ENCODE results near the gene WASHC2A. TPM values are rescaled to one million over a fixed set of nuclear protein-coding genes. Genes with fewer than 3 reads are reported as not detected.
A peak's percentile ranks its signal among the peaks of the same experiment; 100 is the strongest.
"Not testable (repeated sequence)": the region's sequence is repeated elsewhere in the genome, so short reads cannot be mapped to it uniquely, and the experiment has no call there.

The WASHC2A gene
- total RNA-seq, 1 experiment from 2014 or later: 22.3 TPM

GRCh38 chr10:50095402-50095801 lies 27.6 kb downstream of the WASHC2A start:
- not testable (repeated sequence) for DNase-seq (ENCODE audit: low read depth in 1 of 2, low spot score in 2 of 2); H3K27me3 ChIP-seq (replicated peaks); H3K4me1 ChIP-seq (replicated peaks); H3K36me3 ChIP-seq; H3K4me3 ChIP-seq; H3K27ac ChIP-seq; H3K9me3 ChIP-seq (replicated peaks)

- not testable (repeated sequence) for H3K9me3 ChIP-seq (replicated peaks)
Observed at GRCh38 chr10:50096722-50097121, 29.0 kb downstream of the WASHC2A start.

GRCh38 chr10:50098645-50099044 lies 30.9 kb downstream of the WASHC2A start:
- H3K27me3 ChIP-seq (replicated peaks); H3K27ac ChIP-seq; DNase-seq (ENCODE audit: low read depth in 1 of 2, low spot score in 2 of 2); H3K9me3 ChIP-seq (replicated peaks); H3K36me3 ChIP-seq; H3K4me3 ChIP-seq; H3K4me1 ChIP-seq (replicated peaks): not testable (repeated sequence)

More at GRCh38 chr10:50096722-50097121, 29.0 kb downstream of the WASHC2A start:
- H3K27me3 ChIP-seq (replicated peaks); H3K27ac ChIP-seq; H3K4me3 ChIP-seq; H3K36me3 ChIP-seq; DNase-seq (ENCODE audit: low read depth in 1 of 2, low spot score in 2 of 2); H3K4me1 ChIP-seq (replicated peaks): not testable (repeated sequence)

- DNase-seq (ENCODE audit: low read depth in 1 of 2, low spot score in 2 of 2); H3K4me3 ChIP-seq; H3K4me1 ChIP-seq (replicated peaks); H3K36me3 ChIP-seq; H3K27ac ChIP-seq; H3K27me3 ChIP-seq (replicated peaks); H3K9me3 ChIP-seq (replicated peaks): not testable (repeated sequence)
Observed at GRCh38 chr10:50101139-50101582, 33.4 kb downstream of the WASHC2A start.

GRCh38 chr10:50101747-50102146 lies 34.0 kb downstream of the WASHC2A start:
- DNase-seq (ENCODE audit: low read depth in 1 of 2, low spot score in 2 of 2); H3K4me1 ChIP-seq (replicated peaks); H3K27me3 ChIP-seq (replicated peaks); H3K9me3 ChIP-seq (replicated peaks); H3K4me3 ChIP-seq; H3K36me3 ChIP-seq: not testable (repeated sequence)
- H3K27ac ChIP-seq: peak overlapping the region; percentile 79

GRCh38 chr10:50102267-50102666 lies 34.5 kb downstream of the WASHC2A start:
- H3K4me3 ChIP-seq; H3K36me3 ChIP-seq; DNase-seq (ENCODE audit: low read depth in 1 of 2, low spot score in 2 of 2); H3K9me3 ChIP-seq (replicated peaks); H3K4me1 ChIP-seq (replicated peaks); H3K27me3 ChIP-seq (replicated peaks): not testable (repeated sequence)
- H3K27ac ChIP-seq: peak overlapping the region; percentile 79

- not testable (repeated sequence) for H3K36me3 ChIP-seq; DNase-seq (ENCODE audit: low read depth in 1 of 2, low spot score in 2 of 2); H3K27me3 ChIP-seq (replicated peaks); H3K4me3 ChIP-seq; H3K27ac ChIP-seq; H3K9me3 ChIP-seq (replicated peaks); H3K4me1 ChIP-seq (replicated peaks)
Observed at GRCh38 chr10:50108999-50109698, 41.4 kb downstream of the WASHC2A start.

GRCh38 chr10:50112419-50113112 lies 44.8 kb downstream of the WASHC2A start:
- DNase-seq (ENCODE audit: low read depth in 1 of 2, low spot score in 2 of 2); H3K4me1 ChIP-seq (replicated peaks); H3K9me3 ChIP-seq (replicated peaks); H3K27ac ChIP-seq; H3K4me3 ChIP-seq; H3K27me3 ChIP-seq (replicated peaks); H3K36me3 ChIP-seq: not testable (repeated sequence)

GRCh38 chr10:50126765-50127164 lies 59.0 kb downstream of the WASHC2A start:
- not testable (repeated sequence) for DNase-seq (ENCODE audit: low read depth in 1 of 2, low spot score in 2 of 2); H3K4me3 ChIP-seq; H3K9me3 ChIP-seq (replicated peaks)

GRCh38 chr10:50127770-50128292 lies 60.1 kb downstream of the WASHC2A start:
- H3K9me3 ChIP-seq (replicated peaks); H3K27me3 ChIP-seq (replicated peaks); H3K27ac ChIP-seq; H3K36me3 ChIP-seq; H3K4me3 ChIP-seq; H3K4me1 ChIP-seq (replicated peaks); DNase-seq (ENCODE audit: low read depth in 1 of 2, low spot score in 2 of 2): not testable (repeated sequence)

More at GRCh38 chr10:50126765-50127164, 59.0 kb downstream of the WASHC2A start:
- not testable (repeated sequence) for H3K36me3 ChIP-seq; H3K27me3 ChIP-seq (replicated peaks); H3K27ac ChIP-seq; H3K4me1 ChIP-seq (replicated peaks)

- not testable (repeated sequence) for H3K36me3 ChIP-seq; H3K4me1 ChIP-seq (replicated peaks); H3K4me3 ChIP-seq; H3K9me3 ChIP-seq (replicated peaks); H3K27ac ChIP-seq; DNase-seq (ENCODE audit: low read depth in 1 of 2, low spot score in 2 of 2); H3K27me3 ChIP-seq (replicated peaks)
Observed at GRCh38 chr10:50131245-50131965, 63.7 kb downstream of the WASHC2A start.

- not testable (repeated sequence) for H3K27ac ChIP-seq; H3K9me3 ChIP-seq (replicated peaks); H3K4me3 ChIP-seq; H3K4me1 ChIP-seq (replicated peaks); DNase-seq (ENCODE audit: low read depth in 1 of 2, low spot score in 2 of 2); H3K36me3 ChIP-seq; H3K27me3 ChIP-seq (replicated peaks)
Observed at GRCh38 chr10:50132322-50132721, 64.6 kb downstream of the WASHC2A start.

GRCh38 chr10:50132841-50133240 lies 65.1 kb downstream of the WASHC2A start:
- not testable (repeated sequence) for H3K36me3 ChIP-seq; H3K4me3 ChIP-seq; H3K27me3 ChIP-seq (replicated peaks); H3K9me3 ChIP-seq (replicated peaks); H3K4me1 ChIP-seq (replicated peaks); H3K27ac ChIP-seq
- DNase-seq (ENCODE audit: low read depth in 1 of 2, low spot score in 2 of 2): peak in 1 of 2 experiments; percentile 45
